Motor neuron (in vitro differentiated cells): Measurements from ENCODE around the gene DTHD1. TPM values are rescaled to one million over a fixed set of nuclear protein-coding genes. Genes with fewer than 3 reads are reported as not detected.
A peak's percentile ranks its signal among the peaks of the same experiment; 100 is the strongest.

Experiments
- ATAC-seq, 8 experiments: fragments of 200-7000 bp; cut with Tn5 transposase; replicated peaks in 6 of 8; 2 replicates each; pipeline ENCODE4 v1.8.0; 2021; ENCODE audit warnings: mild to moderate bottlenecking in 8 of 8, moderate library complexity in 8 of 8
- H3K27ac ChIP-seq, 2 donors: fragments of 250-450 bp; sonication (Bioruptor Pico); 2 replicates each; pipeline ENCODE4 v1.9.0; 2021; ENCODE audit warnings: antibody characterized with exemption in 2 of 2, mild to moderate bottlenecking in 2 of 2, moderate library complexity in 1 of 2
- H3K4me1 ChIP-seq, 2 donors: fragments of 250-450 bp; sonication (Bioruptor Pico); replicated peaks in 1 of 2; 2 replicates each; pipeline ENCODE4 v1.6.1; 2021; ENCODE audit warnings: antibody characterized with exemption in 2 of 2, mild to moderate bottlenecking in 2 of 2, moderate library complexity in 1 of 2
- H3K4me3 ChIP-seq, 5 donors: fragments of 250-450 bp; sonication (Bioruptor Pico); 2 replicates each; pipeline ENCODE4 v1.9.0; 2021; ENCODE audit warnings: antibody characterized with exemption in 5 of 5, mild to moderate bottlenecking in 5 of 5, moderate library complexity in 4 of 5
- WGBS, 10 experiments: fragments of 450-650 bp; shearing (Covaris generic); methylation state at CpG; one replicate each; pipeline ENCODE4 v1.0.0; 2022; 5-methylcytosine and 5-hydroxymethylcytosine counted together
- in situ Hi-C, 9 experiments: fragments of 400-800 bp; cut with MboI; loops; one replicate each; pipeline ENCODE4 v1.15.0; 2021; ENCODE audit warnings: low sequenced_read_pairs in 9 of 9, low pct_unique_long_range_greater_than_20kb in 2 of 9; ENCODE audit not compliant: unreplicated experiment in 9 of 9
- total RNA-seq, 8 experiments: library from RNA; unstranded; fragments of 300-600 nt; gene quantifications; 2 replicates each; pipeline versions ENCODE4 v1.2.3 to v1.2.4, GENCODE V29; 2022

DTHD1 gene
- total RNA-seq, 8 experiments from 2014 or later: 0.27 to 9.8 (median 0.85) TPM; not detected in 5

DNA sequence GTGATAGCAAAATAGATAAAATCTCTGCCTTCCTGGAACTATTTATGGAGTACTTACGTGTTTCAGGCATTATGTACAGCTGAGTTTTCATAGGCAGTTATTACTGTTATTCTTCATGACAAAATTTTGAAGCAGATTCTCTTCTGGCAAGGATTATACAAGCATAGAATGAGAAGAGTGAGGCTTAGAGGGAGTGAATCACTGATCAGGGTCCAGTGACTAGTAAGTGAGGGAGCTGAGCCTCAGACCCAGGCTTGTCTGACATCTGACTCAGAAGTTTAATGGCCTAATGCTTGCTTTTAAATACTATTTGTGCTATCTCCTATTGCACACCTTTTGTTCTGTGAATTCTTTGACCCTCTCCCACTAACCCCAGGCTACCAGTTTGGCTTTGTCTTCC lies 110.6 kb downstream of the DTHD1 start:
- Histone ChIP-seq H3K4me1 (peaks cover 0 to 5% of the 10 kb centered on the region in 2 donors), H3K27ac (no peak overlapping the region), H3K4me3 (no peak overlapping the region)
- WGBS, 10 experiments: 0 to 100% (median 80%) methylated on average over 1 of the region's 1 CpG; no CpG with 5 or more reads in 5 of the 10 experiments
- in situ Hi-C loops: no loop called here
- peak in 3 of 8 experiments; percentile 67 to 88 (median 68) for ATAC-seq

GRCh38 chr4:36392916-36393315 lies 111.5 kb downstream of the DTHD1 start:
- Histone ChIP-seq H3K27ac (no peak overlapping the region), H3K4me1 (peaks cover 0 to 3% of the 10 kb centered on the region in 2 donors), H3K4me3 (no peak overlapping the region)
- WGBS, 10 experiments: 0 to 90% (median 50%) methylated on average over 1 to 4 of the region's 4 CpGs; no CpG with 5 or more reads in 1 of the 10 experiments
- ATAC-seq: no peak
- in situ Hi-C loops: no loop called here

Other genes with a start within 250 kb of the DTHD1 start
- gene ARAP2, start 37.1 kb upstream of the DTHD1 start, total RNA-seq: 10 to 100 TPM in 2 of 8 experiments, 1 to 10 TPM in 4, under 1 TPM in 2; 0.46 to 47.1 (median 1.9) TPM